GM18498 (cell line): Measurements from ENCODE around the gene PRDM16.

ENCODE experiments used
- ATAC-seq: cut with Tn5 transposase; IDR thresholded peaks from one replicate; pipeline ENCODE4 v1.9.1; 2021; ENCODE audit warnings: mild to moderate bottlenecking, moderate library complexity; ENCODE audit not compliant: unreplicated experiment

Gene PRDM16

DNA sequence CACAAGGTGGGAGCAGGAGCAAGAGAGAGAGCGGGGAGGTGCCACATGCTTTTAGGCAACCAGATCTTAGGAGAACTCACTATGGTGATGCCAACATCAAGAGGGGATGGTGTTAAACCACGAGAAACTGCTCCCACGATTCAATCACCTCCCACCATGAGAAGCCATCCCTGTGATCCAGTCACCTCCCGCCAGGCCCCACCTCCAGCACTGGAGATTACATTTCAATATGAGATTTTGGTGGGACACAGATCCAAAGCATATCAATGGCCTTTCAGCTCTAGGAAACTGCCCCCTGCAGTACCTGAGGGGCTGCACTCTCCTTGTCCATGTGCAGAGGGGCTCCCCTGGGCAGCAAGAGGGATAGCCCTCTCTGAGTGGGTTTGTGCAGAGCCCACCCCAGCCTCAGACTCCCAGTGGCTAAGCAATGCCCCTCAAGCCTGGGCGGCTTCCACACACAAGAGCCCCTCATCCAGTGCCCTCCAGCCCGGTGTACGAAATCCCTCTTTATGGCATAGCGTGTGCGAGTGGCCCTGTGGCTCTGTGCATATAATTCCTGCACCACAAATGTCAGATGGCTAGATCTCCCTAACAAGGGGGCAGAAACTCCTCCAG is 15.5 kb upstream of the PRDM16 start:
- ATAC-seq = no peak

- ATAC-seq = no peak
These were observed 15.0 kb upstream of the PRDM16 start for GRCh38 chr1:3053986-3054385.

DNA sequence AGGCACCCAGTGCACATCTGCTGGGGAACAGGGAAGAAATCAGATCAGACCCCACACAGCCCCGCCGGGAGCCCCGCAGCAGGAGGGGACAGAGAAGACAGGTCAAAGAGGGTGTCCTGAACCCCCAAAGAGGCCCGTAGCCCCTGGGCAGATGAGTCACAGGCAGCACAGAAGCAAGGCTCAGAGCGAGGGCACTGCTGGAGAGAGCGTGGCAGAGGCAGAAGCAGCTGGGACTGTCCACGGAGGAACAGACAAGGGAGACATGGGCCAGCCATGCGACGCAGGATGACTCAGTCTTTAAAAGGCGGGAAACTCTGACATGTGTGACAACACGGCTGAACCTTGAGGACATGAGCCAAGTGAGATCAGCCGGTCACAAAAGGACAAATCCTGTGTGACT is 14.5 kb upstream of the PRDM16 start:
- no peak for ATAC-seq

DNA sequence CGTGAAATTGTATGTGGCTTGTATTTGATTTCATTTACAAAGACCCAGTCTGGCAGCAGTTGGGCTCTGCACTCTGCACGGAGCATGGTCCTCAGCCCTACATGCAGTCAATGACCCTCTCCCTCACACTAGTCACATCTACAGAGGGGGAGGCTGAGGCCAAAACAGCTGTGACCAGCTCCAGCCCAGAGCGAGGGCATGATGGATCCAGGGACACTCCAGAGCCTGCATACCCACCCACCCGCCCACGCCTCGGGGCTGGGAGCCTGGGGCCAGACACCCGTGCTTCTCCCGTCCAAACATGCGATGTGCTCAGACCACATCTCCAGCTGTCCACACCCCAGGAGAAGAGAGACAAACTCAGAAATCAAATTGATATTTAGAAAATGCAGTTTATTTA is 14.0 kb upstream of the PRDM16 start:
- no peak for ATAC-seq

DNA sequence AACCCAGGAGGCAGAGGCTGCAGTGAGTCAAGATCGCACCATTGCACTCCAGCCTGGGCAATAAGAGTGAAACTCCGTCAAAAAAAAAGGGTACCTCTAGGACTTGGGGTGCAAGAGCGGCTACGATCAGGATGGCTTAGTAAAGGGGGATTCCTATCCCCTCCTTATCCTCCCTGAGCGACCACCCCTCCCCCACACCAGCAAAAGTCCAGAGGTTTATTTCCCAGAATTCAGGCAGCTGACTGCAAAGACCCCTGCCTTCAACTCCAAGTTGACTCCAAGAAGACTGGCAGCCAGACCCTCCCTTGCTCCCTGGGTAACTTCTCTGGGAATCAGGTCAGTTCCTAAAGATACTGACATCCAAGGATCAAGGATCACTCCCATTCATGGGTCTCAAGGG is 12.4 kb upstream of the PRDM16 start:
- no peak for ATAC-seq

DNA sequence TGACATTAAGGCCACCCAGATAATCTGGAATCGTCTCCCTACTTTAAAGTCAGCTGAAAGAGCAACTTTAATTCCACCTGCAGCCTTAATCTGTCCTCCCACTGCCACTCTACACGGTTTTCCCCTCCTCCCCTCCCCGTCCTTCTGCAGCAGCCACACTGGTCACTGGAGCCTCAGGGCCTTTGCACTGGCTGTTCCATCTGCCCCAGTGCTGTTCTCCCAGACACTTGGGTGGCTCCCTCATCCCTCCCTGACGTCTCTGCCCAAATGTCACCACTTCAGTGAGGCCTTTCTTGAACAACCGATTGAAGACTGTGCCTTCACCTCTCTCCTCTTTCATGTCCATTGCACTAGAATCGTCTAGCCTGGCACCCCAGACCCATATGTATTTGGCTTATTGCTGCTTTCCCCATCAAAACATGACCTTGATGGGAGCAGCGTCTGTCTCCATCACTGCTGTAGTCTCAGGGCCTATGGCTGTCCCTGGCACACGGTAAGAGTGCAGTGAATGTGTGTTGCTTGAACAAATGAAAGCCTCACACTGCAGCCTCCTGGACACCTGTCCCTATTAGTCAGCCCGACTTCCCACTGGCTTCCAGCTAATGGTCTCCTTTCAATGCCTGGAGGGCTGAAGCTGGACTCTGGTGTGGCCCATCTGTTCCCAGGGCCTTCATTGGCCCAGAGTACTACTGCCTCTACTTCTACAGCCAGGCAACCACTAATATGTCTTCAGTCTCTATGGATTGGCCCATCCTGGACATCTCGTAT is 10.6 kb upstream of the PRDM16 start:
- ATAC-seq = no peak

DNA sequence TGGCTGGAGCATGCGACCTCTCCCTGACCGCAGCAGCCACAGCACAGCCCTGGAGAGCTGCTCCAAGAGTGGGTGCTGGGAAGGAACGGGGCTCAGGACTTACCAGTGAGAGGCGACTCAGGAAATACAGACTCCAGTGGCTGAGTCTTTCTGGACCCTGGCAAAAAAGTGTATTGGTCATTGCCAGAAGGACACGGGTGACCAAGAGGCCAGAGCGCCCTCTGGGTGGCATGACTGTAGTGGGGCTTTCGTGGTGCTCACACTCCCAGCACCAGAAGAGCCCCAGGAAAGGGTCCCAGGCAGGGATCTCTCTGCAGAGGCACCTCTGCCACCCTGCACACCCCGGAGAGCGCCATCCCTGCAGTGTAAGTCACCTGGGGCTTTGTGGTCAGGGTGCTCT is 8.9 kb upstream of the PRDM16 start:
- ATAC-seq = no peak

DNA sequence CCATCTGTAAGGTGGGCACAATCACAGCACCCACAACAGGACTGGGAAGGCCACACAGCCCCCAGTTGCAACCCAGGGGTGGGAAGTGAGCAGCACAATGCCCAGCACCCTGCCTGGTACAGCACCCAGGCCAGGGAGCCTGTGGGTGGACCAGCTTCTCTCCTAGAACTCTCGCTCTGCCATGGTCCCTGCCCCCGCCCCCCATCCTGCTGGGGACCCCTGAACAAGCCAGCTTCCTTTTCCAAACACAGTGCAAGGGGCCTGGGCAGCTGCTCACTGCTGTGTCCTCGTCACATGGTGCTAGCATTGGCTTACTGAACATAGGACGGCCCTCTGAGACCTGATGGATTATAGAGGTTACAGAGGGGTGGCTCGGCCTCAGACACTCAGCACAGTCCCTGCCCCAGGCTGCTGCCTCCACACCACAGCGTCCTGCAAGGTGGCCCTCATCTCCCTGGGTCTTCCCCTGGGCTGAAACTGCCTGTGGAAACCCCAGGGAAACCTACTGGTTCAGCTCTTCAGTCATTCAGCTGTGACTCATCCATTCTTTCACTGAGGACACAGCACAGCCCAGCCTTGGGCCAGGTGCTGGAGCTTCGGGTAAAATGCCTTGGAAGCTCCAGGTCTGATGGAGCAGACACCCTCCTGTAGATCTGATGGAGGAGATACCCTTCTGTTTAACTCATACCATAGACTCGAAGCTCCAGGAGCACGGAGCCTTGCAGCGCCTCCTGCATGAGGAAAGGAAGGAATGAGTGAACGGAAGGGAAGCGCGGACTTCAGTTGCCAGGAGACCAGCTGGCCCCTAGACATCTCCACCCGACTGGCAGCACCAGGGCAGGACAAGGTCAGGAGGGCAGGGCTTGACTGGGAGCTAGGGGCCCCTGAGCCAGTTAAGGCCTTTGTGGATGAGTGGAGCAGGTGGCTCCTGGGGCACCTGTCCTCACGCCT is 8.1 kb upstream of the PRDM16 start:
- no peak for ATAC-seq

- ATAC-seq = no peak
These were observed 7.4 kb upstream of the PRDM16 start for GRCh38 chr1:3061566-3061965.

- no peak for ATAC-seq
These were observed 6.9 kb upstream of the PRDM16 start for GRCh38 chr1:3061981-3062615.

DNA sequence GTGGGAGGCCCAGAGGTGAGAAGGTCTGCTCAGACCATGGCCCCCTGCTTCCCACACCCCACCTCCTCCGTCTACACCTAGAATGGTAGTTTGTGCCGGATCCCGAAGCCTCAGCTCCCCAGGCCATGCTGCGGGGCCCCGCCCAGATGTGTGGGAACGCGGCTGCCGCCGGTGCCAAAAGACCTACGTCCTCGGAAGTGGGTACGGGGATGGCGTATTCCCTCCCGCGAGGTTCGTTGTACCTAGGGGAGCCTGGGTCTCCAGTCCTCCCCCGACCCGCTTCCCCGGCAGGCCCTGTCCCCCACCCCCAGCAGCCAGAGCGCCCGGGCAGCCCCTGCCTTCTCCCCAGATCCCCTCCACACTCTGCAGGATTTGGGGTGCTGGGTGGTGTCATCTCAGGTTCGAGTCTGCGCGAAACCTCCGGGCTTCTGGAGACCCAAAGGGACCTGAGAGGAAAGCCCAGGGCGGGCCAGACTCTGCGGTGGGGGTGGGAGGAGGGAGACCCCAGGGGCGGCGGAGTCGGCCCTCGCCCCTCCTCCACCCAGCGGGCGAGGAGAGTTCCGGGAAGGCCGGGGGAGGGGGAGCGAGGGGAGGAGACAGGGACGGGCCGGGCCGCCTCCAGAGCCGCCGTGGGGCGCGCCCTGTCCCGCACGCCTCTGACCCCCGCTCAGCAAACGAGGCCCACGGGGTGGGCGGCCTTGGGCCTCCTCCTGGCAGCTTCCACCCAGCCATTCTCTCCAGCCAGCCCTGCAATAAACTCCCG is 6.2 kb upstream of the PRDM16 start:
- no peak for ATAC-seq

- no peak for ATAC-seq
These were observed 5.4 kb upstream of the PRDM16 start for GRCh38 chr1:3063379-3064295.

DNA sequence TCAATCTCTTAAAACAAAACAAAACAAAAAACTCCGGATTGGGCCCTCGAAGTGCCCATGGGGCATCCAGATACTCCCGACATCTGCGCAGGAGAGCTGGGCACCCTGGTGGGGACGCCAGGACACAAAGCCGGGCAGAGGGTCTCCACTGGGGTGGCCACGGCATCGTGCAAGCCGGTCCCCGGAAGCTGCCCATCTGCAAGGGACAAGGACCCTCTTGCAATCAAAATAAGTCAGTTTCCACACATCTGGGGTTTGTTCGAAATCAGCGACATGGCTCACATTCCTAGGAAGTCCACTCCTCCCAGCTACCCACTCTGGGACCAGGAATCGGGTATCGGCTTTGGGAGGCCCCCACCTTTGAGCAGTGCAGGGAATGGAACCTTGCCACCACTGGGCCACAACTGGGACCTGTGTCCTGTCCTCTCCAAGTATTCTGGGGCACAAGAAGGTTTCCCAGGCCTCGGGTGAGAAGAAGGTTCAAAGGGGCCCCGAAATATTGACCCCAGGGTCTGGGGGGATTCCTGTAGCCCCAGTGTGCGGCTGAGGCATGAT is 4.6 kb upstream of the PRDM16 start:
- ATAC-seq = no peak

DNA sequence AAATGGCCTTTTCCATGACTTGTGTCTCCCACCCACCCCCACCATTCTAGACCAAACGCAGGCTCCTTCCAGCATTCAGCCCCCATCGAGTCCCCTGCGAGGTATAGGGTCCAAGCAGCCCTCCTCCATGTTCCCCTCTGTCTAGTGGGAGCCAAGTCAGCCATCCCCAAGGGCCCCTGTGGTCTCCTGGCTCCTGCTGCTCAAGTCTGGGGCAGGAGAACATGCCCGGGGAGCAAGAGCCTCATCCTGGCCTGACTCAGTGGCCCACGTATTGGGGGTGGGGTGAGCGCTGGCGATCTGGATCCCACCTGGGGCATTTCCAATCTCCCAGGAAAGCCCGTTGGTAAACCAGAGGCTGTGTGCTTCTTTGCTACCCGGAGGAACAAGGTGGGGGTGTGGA is 4.1 kb upstream of the PRDM16 start:
- no peak for ATAC-seq

GRCh38 chr1:3065396-3065795 is 3.6 kb upstream of the PRDM16 start:
- ATAC-seq = no peak

DNA sequence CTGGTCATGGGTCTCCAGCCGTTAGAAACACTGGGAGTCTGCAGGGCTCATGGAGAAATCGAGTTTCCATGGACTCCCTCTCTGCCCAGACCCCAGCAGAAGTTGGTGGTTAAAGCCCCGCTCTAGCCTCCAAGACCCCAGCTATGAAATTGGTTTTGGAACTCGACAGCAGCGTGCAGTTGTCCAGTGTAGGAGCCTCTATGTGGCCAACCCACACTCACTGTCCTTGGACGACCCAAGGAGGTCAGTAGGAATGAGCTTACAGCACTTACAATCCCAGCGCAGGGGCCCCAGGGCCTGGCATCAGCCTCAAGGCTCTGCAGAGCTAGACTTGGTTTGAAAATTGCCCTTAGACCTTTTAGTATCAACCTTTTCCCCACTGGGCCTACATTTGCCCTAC is 3.2 kb upstream of the PRDM16 start:
- ATAC-seq = no peak

GRCh38 chr1:3066250-3066711 is 2.7 kb upstream of the PRDM16 start:
- ATAC-seq = no peak

GRCh38 chr1:3066826-3067225 is 2.2 kb upstream of the PRDM16 start:
- no peak for ATAC-seq

- no peak for ATAC-seq
These were observed 1.7 kb upstream of the PRDM16 start for GRCh38 chr1:3067301-3067670.
